NB4 (cell line): ENCODE measurements around the gene GRB10.

Experiments used
- DNase-seq: peaks from one replicate; pipeline ENCODE4 v3.0.0; 2010; ENCODE audit warnings: low read depth
- H3K4me3 ChIP-seq: one replicate; pipeline ENCODE4 v1.5.1; 2011; ENCODE audit warnings: mild to moderate bottlenecking, low read depth, low read length, moderate library complexity
- MYC ChIP-seq: IDR thresholded peaks from 2 replicates; pipeline ENCODE4 v1.6.1; 2011; ENCODE audit warnings: low read depth, low read length
- POLR2A ChIP-seq: IDR thresholded peaks from 2 replicates; pipeline ENCODE4 v1.6.1; 2011; ENCODE audit warnings: mild to moderate bottlenecking; ENCODE audit not compliant: insufficient read length; ENCODE audit errors: extremely low read depth
- TF ChIP-seq, protein P1 (sequence below): IDR thresholded peaks from 2 replicates; pipeline ENCODE4 v1.6.1; 2011; ENCODE audit warnings: low read depth, low read length
- TF ChIP-seq, protein P2 (sequence below): IDR thresholded peaks from one replicate; pipeline ENCODE4 v1.5.1; 2012; ENCODE audit warnings: low read depth, low read length

GRB10 gene

DNA sequence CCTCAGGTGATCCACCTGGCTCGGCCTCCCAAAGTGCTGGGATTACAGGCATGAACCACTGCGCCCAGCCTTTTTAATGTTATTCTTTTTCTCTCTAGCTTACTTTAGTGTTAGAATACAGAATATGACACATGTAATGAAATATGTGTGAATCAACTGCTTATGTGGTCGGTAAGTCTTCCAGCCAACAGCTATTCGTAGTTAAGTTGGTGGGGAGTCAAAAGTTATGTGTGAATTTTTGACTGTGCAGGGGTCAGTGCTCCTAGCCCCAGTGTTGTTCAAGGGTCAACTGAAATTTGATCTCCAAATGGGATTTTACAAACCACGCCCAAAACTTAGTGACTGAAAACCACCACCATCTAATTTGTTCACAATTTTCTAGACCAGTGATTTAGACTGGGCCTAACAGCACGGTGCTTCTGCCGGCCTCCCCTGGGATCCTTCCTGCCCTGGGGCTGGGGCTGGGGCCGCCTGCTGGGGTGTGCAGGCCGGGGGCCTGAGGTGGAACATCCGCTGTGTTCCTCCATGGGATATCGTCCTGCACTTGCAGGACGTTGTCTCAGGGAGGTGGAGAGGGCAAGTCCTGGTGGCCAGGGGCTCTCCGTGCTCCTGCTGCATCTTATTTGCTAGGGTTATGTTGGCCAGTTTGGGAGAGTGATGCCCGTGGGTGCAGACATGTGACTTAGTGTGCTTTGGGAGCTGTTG is 24.5 kb upstream of the GRB10 start:
- H3K4me3 ChIP-seq = no peak overlapping the region
- TF ChIP-seq MYC (no peak), POLR2A (no peak)
- TF ChIP-seq, protein P1, sequence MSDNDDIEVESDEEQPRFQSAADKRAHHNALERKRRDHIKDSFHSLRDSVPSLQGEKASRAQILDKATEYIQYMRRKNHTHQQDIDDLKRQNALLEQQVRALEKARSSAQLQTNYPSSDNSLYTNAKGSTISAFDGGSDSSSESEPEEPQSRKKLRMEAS = no peak
- TF ChIP-seq, protein P2, sequence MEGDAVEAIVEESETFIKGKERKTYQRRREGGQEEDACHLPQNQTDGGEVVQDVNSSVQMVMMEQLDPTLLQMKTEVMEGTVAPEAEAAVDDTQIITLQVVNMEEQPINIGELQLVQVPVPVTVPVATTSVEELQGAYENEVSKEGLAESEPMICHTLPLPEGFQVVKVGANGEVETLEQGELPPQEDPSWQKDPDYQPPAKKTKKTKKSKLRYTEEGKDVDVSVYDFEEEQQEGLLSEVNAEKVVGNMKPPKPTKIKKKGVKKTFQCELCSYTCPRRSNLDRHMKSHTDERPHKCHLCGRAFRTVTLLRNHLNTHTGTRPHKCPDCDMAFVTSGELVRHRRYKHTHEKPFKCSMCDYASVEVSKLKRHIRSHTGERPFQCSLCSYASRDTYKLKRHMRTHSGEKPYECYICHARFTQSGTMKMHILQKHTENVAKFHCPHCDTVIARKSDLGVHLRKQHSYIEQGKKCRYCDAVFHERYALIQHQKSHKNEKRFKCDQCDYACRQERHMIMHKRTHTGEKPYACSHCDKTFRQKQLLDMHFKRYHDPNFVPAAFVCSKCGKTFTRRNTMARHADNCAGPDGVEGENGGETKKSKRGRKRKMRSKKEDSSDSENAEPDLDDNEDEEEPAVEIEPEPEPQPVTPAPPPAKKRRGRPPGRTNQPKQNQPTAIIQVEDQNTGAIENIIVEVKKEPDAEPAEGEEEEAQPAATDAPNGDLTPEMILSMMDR = no peak
- no peak for DNase-seq

DNA sequence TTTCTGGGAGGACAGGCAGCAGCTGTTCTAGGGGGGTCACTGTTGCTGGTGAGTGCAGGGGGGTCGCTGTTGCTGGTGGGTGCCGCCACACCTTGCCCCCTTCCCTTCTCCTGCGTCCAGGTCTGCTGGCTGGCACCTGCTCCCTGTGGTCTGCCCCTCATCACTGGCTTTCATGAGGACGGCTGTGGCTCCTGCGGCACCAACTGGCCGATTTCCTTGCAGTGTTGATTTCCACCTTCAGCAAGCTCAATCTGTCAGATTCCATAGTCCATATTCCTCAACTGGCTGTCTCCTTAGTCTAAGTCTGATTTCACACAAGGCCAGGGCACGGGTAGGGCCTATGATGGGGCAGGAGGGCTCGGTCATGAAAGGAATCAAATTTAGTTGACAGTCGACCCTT is 23.4 kb upstream of the GRB10 start:
- TF ChIP-seq POLR2A = no peak
- TF ChIP-seq, protein P1 = no peak
- TF ChIP-seq, protein P2 = no peak
- no peak for DNase-seq
- no peak overlapping the region for H3K4me3 ChIP-seq

DNA sequence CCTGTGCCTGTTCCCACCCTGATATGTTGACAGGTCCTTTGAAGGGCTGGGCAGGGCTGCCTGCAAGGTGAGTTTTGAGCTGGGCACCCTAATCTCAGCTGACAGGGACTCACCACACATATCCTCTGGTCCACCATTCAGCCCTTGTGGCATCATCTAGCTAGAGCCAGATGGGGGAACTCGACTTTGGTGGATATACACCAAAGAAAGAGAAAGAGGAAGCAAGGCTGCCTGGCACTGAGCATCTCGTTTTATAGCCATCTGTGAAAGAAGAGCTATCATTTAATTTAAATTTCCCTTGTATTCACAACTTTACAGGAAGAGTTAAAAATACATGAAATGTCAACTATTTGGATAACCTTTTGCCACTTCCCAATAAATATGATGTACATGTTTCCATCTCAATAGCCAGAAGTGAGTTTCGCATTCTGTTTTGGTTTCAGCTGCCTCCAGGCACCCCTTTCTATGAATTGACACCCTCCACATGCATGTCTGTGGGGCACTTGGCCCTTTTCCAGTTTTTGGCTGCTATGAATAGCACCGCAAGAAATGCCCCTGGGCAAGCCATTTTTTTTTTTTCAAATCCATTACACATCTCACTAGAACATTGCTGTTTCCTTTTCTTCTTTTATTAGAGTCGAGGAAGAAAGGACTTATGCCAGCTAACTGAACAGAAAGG is 22.9 kb upstream of the GRB10 start:
- DNase-seq = no peak
- TF ChIP-seq MYC = no peak
- TF ChIP-seq, protein P1 = no peak
- TF ChIP-seq, protein P2 = no peak
- no peak for TF ChIP-seq POLR2A
- no peak overlapping the region for H3K4me3 ChIP-seq

DNA sequence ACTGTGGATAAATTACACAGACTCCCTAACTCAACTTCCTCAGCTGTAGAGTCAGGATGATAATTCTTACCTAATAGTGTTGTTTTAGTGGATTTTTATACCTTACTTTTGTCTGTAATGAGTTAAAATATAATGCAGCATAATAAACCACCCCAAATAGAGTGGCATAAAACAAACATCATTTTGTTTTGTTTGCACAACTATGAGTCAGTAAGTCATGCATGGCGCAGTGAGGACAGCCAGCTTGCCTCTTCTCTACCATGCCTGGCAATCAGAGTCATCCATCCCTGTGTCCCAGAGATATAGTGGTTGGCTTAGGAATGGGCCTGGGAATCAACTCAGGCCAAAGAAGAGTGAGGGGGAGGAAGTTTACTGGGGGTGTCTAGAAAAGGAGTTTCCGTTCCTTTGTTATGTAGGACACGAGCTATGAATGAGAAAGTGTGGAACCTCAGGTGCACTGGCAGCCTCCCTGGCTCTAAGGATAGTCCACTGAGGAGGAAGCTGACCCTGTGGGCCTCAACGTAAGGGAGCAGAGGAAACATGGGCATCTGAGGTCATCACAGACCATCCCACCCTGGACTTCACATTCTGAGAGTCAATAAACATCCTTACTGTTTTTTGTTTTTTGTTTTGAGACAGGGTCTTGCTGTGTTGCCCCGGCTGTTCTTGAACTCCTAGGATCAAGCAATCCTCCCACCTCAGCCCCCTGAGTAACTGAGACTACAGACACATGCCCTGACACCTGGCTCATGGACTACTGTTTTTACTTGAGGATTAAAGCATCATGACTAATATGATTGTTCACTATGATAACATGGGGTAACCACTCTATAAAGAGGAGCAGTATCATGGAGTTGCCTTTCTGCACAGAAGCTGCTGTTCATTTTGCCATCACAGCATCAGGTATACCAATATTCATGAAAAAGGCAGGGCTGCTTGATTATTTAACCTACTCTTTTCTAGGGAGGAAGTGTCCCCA is 21.0 kb upstream of the GRB10 start:
- no peak for DNase-seq
- TF ChIP-seq POLR2A = no peak
- TF ChIP-seq, protein P1 = no peak
- TF ChIP-seq, protein P2 = no peak
- TF ChIP-seq MYC = no peak

DNA sequence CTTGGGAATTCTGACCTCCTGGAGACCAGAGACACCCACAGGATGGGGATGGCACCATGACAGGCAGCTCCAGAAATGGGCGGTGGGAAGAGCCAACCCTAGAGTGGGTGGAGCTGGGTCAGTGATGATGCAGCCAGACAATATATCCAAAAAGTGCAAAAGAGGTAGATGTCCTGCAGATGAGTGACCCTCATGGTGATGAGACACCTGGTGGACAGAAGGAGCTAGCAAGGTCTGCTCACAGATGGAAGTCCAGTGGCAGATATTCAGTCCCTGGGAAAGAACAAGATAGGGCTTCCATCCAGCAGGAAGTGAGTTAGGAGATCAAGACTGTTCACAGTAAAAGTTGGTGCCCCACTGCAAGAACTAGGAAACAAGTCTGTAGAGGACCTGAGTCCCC is 19.2 kb upstream of the GRB10 start:
- H3K4me3 ChIP-seq = no peak overlapping the region
- TF ChIP-seq MYC (no peak), POLR2A (no peak)
- TF ChIP-seq, protein P1 = no peak
- TF ChIP-seq, protein P2 = peak; percentile 13
- DNase-seq = no peak

More for the DNA sequence above, 21.0 kb upstream of the GRB10 start:
- no peak overlapping the region for H3K4me3 ChIP-seq
